ENCODE measurements around the gene TUBA8.

DNA sequence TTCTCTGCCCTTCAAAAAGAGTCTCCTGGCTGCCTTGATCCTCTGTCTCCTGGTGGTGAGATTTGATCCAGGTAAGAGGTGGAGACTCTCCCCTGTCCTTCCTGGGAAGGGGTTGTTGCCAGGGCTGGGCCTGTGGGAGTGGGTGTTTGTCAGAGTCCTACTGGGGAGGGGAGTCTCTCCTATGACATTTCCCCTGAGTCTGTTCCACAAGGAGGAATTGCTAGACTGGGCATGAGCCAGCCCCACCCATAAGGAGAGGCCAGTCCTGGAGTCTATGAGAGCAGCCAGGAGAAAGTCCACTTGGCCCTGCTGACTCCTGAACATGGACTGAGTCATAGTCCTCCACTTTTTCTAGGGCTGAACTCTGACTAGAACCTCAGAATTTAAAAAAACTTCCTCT, 25.4 kb upstream of the TUBA8 start:
- TF ChIP-seq EZH2 (IDR thresholded peaks at IDR 0.05; ENCODE audit: low read length, unreplicated experiment) = no peak
- TF ChIP-seq, protein P1, sequence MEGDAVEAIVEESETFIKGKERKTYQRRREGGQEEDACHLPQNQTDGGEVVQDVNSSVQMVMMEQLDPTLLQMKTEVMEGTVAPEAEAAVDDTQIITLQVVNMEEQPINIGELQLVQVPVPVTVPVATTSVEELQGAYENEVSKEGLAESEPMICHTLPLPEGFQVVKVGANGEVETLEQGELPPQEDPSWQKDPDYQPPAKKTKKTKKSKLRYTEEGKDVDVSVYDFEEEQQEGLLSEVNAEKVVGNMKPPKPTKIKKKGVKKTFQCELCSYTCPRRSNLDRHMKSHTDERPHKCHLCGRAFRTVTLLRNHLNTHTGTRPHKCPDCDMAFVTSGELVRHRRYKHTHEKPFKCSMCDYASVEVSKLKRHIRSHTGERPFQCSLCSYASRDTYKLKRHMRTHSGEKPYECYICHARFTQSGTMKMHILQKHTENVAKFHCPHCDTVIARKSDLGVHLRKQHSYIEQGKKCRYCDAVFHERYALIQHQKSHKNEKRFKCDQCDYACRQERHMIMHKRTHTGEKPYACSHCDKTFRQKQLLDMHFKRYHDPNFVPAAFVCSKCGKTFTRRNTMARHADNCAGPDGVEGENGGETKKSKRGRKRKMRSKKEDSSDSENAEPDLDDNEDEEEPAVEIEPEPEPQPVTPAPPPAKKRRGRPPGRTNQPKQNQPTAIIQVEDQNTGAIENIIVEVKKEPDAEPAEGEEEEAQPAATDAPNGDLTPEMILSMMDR (conservative IDR thresholded peaks at IDR 0.05; ENCODE audit: low read depth, low read length) = no peak
